Measurements from ENCODE around the gene SLC9A7. TPM values are rescaled to one million over a fixed set of nuclear protein-coding genes. Genes with fewer than 3 reads are reported as not detected.

Gene SLC9A7
- total and polyA plus RNA-seq, 12 donors = 0.43 to 7.5 (median 1.9) TPM

GRCh38 chrX:46649421-46650260 is 109.3 kb downstream of the SLC9A7 start:
- no peaks in the 10 kb centered on the region for H3K9me3 ChIP-seq
- peak overlapping the region in 8 of 10 donors; percentile 5 to 57 (median 39) for H3K27ac ChIP-seq
- peak; percentile 71 to 92 (median 86) for ATAC-seq
- DNase-seq = peak; percentile 25 to 65
- WGBS, 2 donors = 32 to 38% methylated on average over 7 of the region's 7 CpGs
- peaks cover 0 to 18% (median 0%) of the 10 kb centered on the region in 7 donors for H3K27me3 ChIP-seq
- H3K4me3 ChIP-seq = no peak overlapping the region
- TF ChIP-seq CTCF (IDR thresholded peaks at IDR 0.05) = no peak
- H3K4me1 ChIP-seq = peaks cover 0 to 23% (median 16%) of the 10 kb centered on the region in 9 donors
- intact Hi-C loops (cut with DNase I) = loop anchor here in 5 of 10 donors (5.0 to 10.0 kb wide), 3 partner anchors 38 to 77 kb away; partner anchors contain the start of gene CHST7 (in 3 of the 5)
- H3K36me3 ChIP-seq = no peaks in the 10 kb centered on the region

- TF ChIP-seq CTCF (IDR thresholded peaks at IDR 0.05) = no peak
- no peaks in the 10 kb centered on the region for H3K9me3 ChIP-seq
- no peaks in the 10 kb centered on the region for H3K36me3 ChIP-seq
- peak overlapping the region in 5 of 10 donors; percentile 5 to 57 (median 41) for H3K27ac ChIP-seq
- intact Hi-C loops (cut with DNase I) = loop anchor here in 4 of 10 donors (5.0 to 10.0 kb wide), 3 partner anchors 39 to 76 kb away; partner anchors contain the start of gene CHST7 (in 3 of the 4)
- 82 to 84% methylated on average over 6 of the region's 6 CpGs for WGBS, 2 donors
- peaks cover 0 to 23% (median 16%) of the 10 kb centered on the region in 9 donors for H3K4me1 ChIP-seq
- no peak overlapping the region for H3K4me3 ChIP-seq
- peaks cover 0 to 18% (median 0%) of the 10 kb centered on the region in 7 donors for H3K27me3 ChIP-seq
- ATAC-seq (no peak), DNase-seq (no peak)
Observed at GRCh38 chrX:46648660-46649059, 110.3 kb downstream of the SLC9A7 start.

- peaks cover 0 to 25% (median 16%) of the 10 kb centered on the region in 9 donors for H3K4me1 ChIP-seq
- no peaks in the 10 kb centered on the region for H3K9me3 ChIP-seq
- no peak for TF ChIP-seq CTCF (IDR thresholded peaks at IDR 0.05)
- DNase-seq (no peak), ATAC-seq (no peak)
- no peak overlapping the region for H3K4me3 ChIP-seq
- intact Hi-C loops (cut with DNase I) = loop anchor here in 4 of 10 donors (5.0 to 10.0 kb wide), 3 partner anchors 40 to 75 kb away; partner anchors contain the start of gene CHST7 (in 3 of the 4)
- no peak overlapping the region for H3K27ac ChIP-seq
- H3K36me3 ChIP-seq = no peaks in the 10 kb centered on the region
- whole genome bisulfite sequencing, 2 donors = 75 to 85% methylated on average over 5 of the region's 5 CpGs
- peaks cover 0 to 18% (median 0%) of the 10 kb centered on the region in 7 donors for H3K27me3 ChIP-seq
Observed at GRCh38 chrX:46647251-46647650, 111.7 kb downstream of the SLC9A7 start.

- Histone ChIP-seq H3K4me3 (no peak overlapping the region), H3K9me3 (no peaks in the 10 kb centered on the region), H3K36me3 (no peaks in the 10 kb centered on the region), H3K4me1 (peaks cover 0 to 29% (median 16%) of the 10 kb centered on the region in 9 donors), H3K27me3 (peaks cover 0 to 18% (median 0%) of the 10 kb centered on the region in 7 donors), H3K27ac (no peak overlapping the region)
- WGBS, 2 donors = 89 to 93% methylated on average over 4 of the region's 4 CpGs
- DNase-seq = no peak
- ATAC-seq = no peak
- TF ChIP-seq CTCF (IDR thresholded peaks at IDR 0.05) = no peak
- intact Hi-C loops (cut with DNase I) = loop anchor here in 4 of 10 donors (5.0 to 10.0 kb wide), 3 partner anchors 42 to 73 kb away; partner anchors contain the start of gene CHST7 (in 3 of the 4)
Observed at GRCh38 chrX:46645614-46646013, 113.3 kb downstream of the SLC9A7 start.
